ENCODE measurements around the gene TUFT1.
"Not testable (repeated sequence)": the region's sequence is repeated elsewhere in the genome, so short reads cannot be mapped to it uniquely, and the experiment has no call there.

TUFT1 gene

GRCh38 chr1:151618996-151619395, 78.9 kb downstream of the TUFT1 start:
- not testable (repeated sequence) for DNase-seq

DNA sequence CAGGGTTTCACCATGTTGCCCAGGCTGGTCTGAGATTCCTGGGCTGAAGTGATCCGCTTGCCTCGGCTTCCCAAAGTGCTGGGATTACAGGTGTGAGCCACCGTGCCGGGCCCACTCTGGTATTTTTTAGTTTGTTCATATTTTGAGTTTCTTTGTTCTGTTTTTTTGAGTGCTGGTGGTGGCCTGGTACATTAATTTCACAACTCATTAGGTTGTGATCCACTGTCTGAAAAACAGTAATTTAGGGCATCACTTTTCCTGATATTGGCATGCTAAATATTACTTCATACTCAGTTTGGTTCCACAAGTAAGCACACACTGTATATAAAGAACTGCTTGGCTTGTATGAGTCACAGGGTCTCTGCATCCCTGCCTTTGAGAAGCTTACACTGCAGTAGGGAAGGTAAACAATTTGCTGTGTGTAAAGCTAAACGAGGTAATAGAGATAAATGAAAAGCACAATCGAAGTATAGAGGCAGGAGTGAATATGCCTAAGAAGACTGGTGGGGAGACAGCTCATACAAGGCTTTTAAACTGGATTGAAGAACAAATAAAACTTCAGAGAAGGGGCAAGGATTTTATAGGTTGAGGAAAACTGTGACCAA, 79.5 kb downstream of the TUFT1 start:
- DNase-seq = no peak

GRCh38 chr1:151620286-151620685, 80.2 kb downstream of the TUFT1 start:
- DNase-seq = no peak

- no peak for DNase-seq
Observed at GRCh38 chr1:151621351-151621750, 81.2 kb downstream of the TUFT1 start.

- no peak for DNase-seq
Observed at GRCh38 chr1:151624783-151625182, 84.7 kb downstream of the TUFT1 start.

- DNase-seq = no peak
Observed at GRCh38 chr1:151626740-151627334, 86.7 kb downstream of the TUFT1 start.

DNA sequence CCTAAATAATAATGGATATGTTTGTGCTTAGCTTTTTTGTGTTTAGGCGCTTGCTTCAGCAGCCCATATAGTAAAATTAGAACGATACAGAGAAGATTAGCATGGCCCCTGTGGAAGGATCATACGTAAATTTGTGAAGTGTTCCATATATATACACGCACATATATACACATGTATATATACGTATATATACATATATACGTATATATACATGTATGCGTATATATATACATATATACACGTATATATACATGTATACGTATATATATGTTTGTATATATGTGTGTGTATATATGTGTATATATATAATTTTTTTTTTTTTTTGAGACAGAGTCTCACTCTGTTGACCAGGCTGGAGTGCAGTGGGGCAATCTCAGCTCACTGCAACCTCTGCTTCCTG, 89.2 kb downstream of the TUFT1 start:
- DNase-seq = no peak

Measured in NCI-H1105 (cell line).